ENCODE measurements around the gene MBNL2.

The MBNL2 gene

GRCh38 chr13:97356592-97356991 lies 134.5 kb downstream of the MBNL2 start:
- no peak for DNase-seq

- peak; percentile 30 for DNase-seq
These were observed 137.3 kb downstream of the MBNL2 start for GRCh38 chr13:97359181-97360057.

GRCh38 chr13:97360610-97361009 lies 138.5 kb downstream of the MBNL2 start:
- DNase-seq = no peak

- no peak for DNase-seq
These were observed 141.9 kb downstream of the MBNL2 start for GRCh38 chr13:97364031-97364430.

- no peak for DNase-seq
These were observed 142.7 kb downstream of the MBNL2 start for GRCh38 chr13:97364827-97365226.

- DNase-seq = no peak
These were observed 144.1 kb downstream of the MBNL2 start for GRCh38 chr13:97366172-97366688.

GRCh38 chr13:97367016-97367822 lies 145.1 kb downstream of the MBNL2 start:
- no peak for DNase-seq

GRCh38 chr13:97369261-97369893 lies 147.2 kb downstream of the MBNL2 start:
- no peak for DNase-seq

GRCh38 chr13:97371486-97372109 lies 149.5 kb downstream of the MBNL2 start:
- DNase-seq = no peak

- DNase-seq = no peak
These were observed 150.8 kb downstream of the MBNL2 start for GRCh38 chr13:97372936-97373335.

- DNase-seq = no peak
These were observed 151.7 kb downstream of the MBNL2 start for GRCh38 chr13:97373787-97374186.

- DNase-seq = no peak
These were observed 154.8 kb downstream of the MBNL2 start for GRCh38 chr13:97376981-97377380.

GRCh38 chr13:97379386-97379785 lies 157.3 kb downstream of the MBNL2 start:
- no peak for DNase-seq

GRCh38 chr13:97380696-97381095 lies 158.6 kb downstream of the MBNL2 start:
- no peak for DNase-seq

GRCh38 chr13:97381189-97381588 lies 159.1 kb downstream of the MBNL2 start:
- no peak for DNase-seq

GRCh38 chr13:97382276-97382675 lies 160.1 kb downstream of the MBNL2 start:
- DNase-seq = no peak

- no peak for DNase-seq
These were observed 162.2 kb downstream of the MBNL2 start for GRCh38 chr13:97384371-97384770.

- no peak for DNase-seq
These were observed 163.0 kb downstream of the MBNL2 start for GRCh38 chr13:97385146-97385545.

GRCh38 chr13:97385854-97386253 lies 163.7 kb downstream of the MBNL2 start:
- no peak for DNase-seq

- no peak for DNase-seq
These were observed 164.8 kb downstream of the MBNL2 start for GRCh38 chr13:97386801-97387484.

GRCh38 chr13:97387485-97387839 lies 165.3 kb downstream of the MBNL2 start:
- DNase-seq = no peak

GRCh38 chr13:97387890-97388289 lies 165.8 kb downstream of the MBNL2 start:
- no peak for DNase-seq

Measured in activated CD8-positive, alpha-beta memory T cell treated with anti-CD3 and anti-CD28 coated beads, Interleukin-2, amount 50 U/mL, for 4 hours (primary cell).